HCT116 (cell line): Measurements from ENCODE around the gene HIVEP3. TPM values are rescaled to one million over a fixed set of nuclear protein-coding genes. Genes with fewer than 3 reads are reported as not detected.

Source experiments
- ATAC-seq: fragments of 200-7000 bp; cut with Tn5 transposase; 2 replicates; pipeline ENCODE4 v1.9.1; 2020; ENCODE audit warnings: mild to moderate bottlenecking, moderate library complexity
- BruUV-seq: library from RNA; stranded (reverse); fragments of 400-500 nt; replicated peaks from 2 replicates; lab custom pipeline; 2021; lab: Mats Ljungman, UMichigan
- CTCF ChIA-PET: fragments of 300-600 bp; sonication (Branson Sonifier 250); formaldehyde crosslinking; loops from one replicate; lab custom pipeline; 2021; ENCODE audit warnings: antibody characterized with exemption; lab: Charles Lee
- POLR2A ChIA-PET: fragments of 300-600, 350-600 bp; sonication (Branson Sonifier 250); formaldehyde crosslinking; loops from one replicate; lab custom pipeline; 2021; ENCODE audit warnings: antibody characterized with exemption; lab: Charles Lee
- RAD21 ChIA-PET, 2 experiments: fragments of 300-600 bp; sonication (Branson Sonifier 250); formaldehyde crosslinking; loops; one replicate each; lab custom pipeline; 2023; ENCODE audit warnings: low total read pairs in 2 of 2; ENCODE audit not compliant: uncharacterized antibody in 2 of 2, unreplicated experiment in 2 of 2, low non-redundant PET in 1 of 2; lab: Charles Lee
- DNase-seq: peaks from one replicate; pipeline ENCODE4 v3.0.0-alpha.2; 2010; ENCODE audit warnings: low read depth, low spot score
- H2AFZ ChIP-seq: fragments of 200-600 bp; shearing (Covaris generic), sonication (generic); 2 replicates; pipeline ENCODE4 v1.6.1; 2017; ENCODE audit warnings: low read depth, mixed run types, mixed read lengths, antibody characterized with exemption, low read length; ENCODE audit not compliant: poor library complexity, severe bottlenecking
- H3K27ac ChIP-seq: 2 replicates; pipeline ENCODE4 v1.5.1; 2012; ENCODE audit warnings: low read depth, low read length
- H3K27me3 ChIP-seq: fragments of 200-600 bp; sonication (generic); 2 replicates; pipeline ENCODE4 v1.6.1; 2016; ENCODE audit warnings: mixed run types, low read length, mixed read lengths; ENCODE audit not compliant: insufficient read depth
- H3K36me3 ChIP-seq, 2 experiments: fragments of 200-500 bp in 1 of 2; fragments of 200-600 bp in 1 of 2; sonication (Bioruptor generic) in 1 of 2; sonication (generic) in 1 of 2; 2 replicates each; pipeline versions ENCODE4 v1.5.1 to v1.6.1; 2014 to 2016; ENCODE audit warnings: low read length in 2 of 2, inconsistent platforms in 1 of 2, mixed read lengths in 1 of 2, mixed run types in 1 of 2; ENCODE audit not compliant: insufficient read depth in 2 of 2, control insufficient read depth in 1 of 2
- H3K4me1 ChIP-seq, 2 experiments: fragments of 200-600 bp in 1 of 2; sonication (generic) in 1 of 2; 2 replicates each; pipeline versions ENCODE4 v1.5.1 to v1.6.1; 2012 to 2017; ENCODE audit warnings: low read length in 2 of 2, inconsistent platforms in 1 of 2, mild to moderate bottlenecking in 1 of 2, mixed read lengths in 1 of 2, mixed run types in 1 of 2, moderate library complexity in 1 of 2; ENCODE audit not compliant: insufficient read depth in 2 of 2, control insufficient read depth in 1 of 2
- H3K4me2 ChIP-seq: fragments of 200-600 bp; sonication (generic); 2 replicates; pipeline ENCODE4 v1.6.1; 2017; ENCODE audit warnings: mixed run types, low read length, mixed read lengths
- H3K4me3 ChIP-seq, 2 experiments: fragments of 200-600 bp in 1 of 2; sonication (generic) in 1 of 2; replicated peaks in 1 of 2; 2 replicates each; pipeline ENCODE4 v1.5.1; 2011 to 2016; ENCODE audit warnings: low read length in 2 of 2, control low read depth in 1 of 2, low read depth in 1 of 2, mild to moderate bottlenecking in 1 of 2, mixed read lengths in 1 of 2, mixed run types in 1 of 2
- H3K79me2 ChIP-seq: fragments of 200-600 bp; sonication (generic); 2 replicates; pipeline ENCODE4 v1.6.1; 2017; ENCODE audit warnings: mild to moderate bottlenecking, mixed run types, low read length, moderate library complexity, mixed read lengths; ENCODE audit not compliant: insufficient read depth
- H3K9ac ChIP-seq: fragments of 200-600 bp; sonication (generic); 2 replicates; pipeline ENCODE4 v1.6.1; 2016; ENCODE audit warnings: low read length, mixed read lengths
- H3K9me2 ChIP-seq: fragments of 200-600 bp; sonication (generic), shearing (Covaris generic); 2 replicates; pipeline ENCODE4 v1.6.1; 2017; ENCODE audit warnings: mixed run types, mild to moderate bottlenecking, moderate library complexity; ENCODE audit not compliant: insufficient read depth
- H3K9me3 ChIP-seq, 2 experiments: fragments of 200-500 bp in 1 of 2; fragments of 200-600 bp in 1 of 2; sonication (Bioruptor generic) in 1 of 2; sonication (generic) in 1 of 2; 2 replicates each; pipeline ENCODE4 v1.6.1; 2014 to 2017; ENCODE audit warnings: low read length in 2 of 2, mixed read lengths in 2 of 2, inconsistent platforms in 1 of 2, low read depth in 1 of 2, mild to moderate bottlenecking in 1 of 2, mixed run types in 1 of 2, moderate library complexity in 1 of 2; ENCODE audit not compliant: control insufficient read depth in 1 of 2, insufficient read depth in 1 of 2
- H4K20me1 ChIP-seq: fragments of 200-600 bp; sonication (generic), shearing (Covaris generic); 2 replicates; pipeline ENCODE4 v1.6.1; 2017; ENCODE audit warnings: mixed run types, mild to moderate bottlenecking, moderate library complexity; ENCODE audit not compliant: insufficient read depth
- ATF3 ChIP-seq: IDR thresholded peaks from 2 replicates; pipeline ENCODE4 v1.6.1; 2012
- CBX3 ChIP-seq: IDR thresholded peaks from 2 replicates; pipeline ENCODE4 v1.6.1; 2012; ENCODE audit warnings: low read depth
- CEBPB ChIP-seq: IDR thresholded peaks from 2 replicates; pipeline ENCODE4 v1.6.1; 2012; ENCODE audit warnings: low read depth
- CTCF ChIP-seq, 3 experiments: fragments of 200-600 bp in 1 of 3; sonication (generic) in 1 of 3; IDR thresholded peaks in 2 of 3; conservative IDR thresholded peaks in 1 of 3; 2 replicates each; pipeline ENCODE4 v1.5.1; 2012 to 2017; ENCODE audit warnings: low read depth in 2 of 3, low read length in 2 of 3, antibody characterized with exemption in 1 of 3, borderline replicate concordance in 1 of 3, control low read depth in 1 of 3, mild to moderate bottlenecking in 1 of 3, mixed read lengths in 1 of 3, mixed run types in 1 of 3, moderate library complexity in 1 of 3; ENCODE audit not compliant: insufficient read depth in 1 of 3
- EGR1 ChIP-seq: IDR thresholded peaks from 2 replicates; pipeline ENCODE4 v1.6.1; 2012; ENCODE audit warnings: low read depth
- EZH2 ChIP-seq: fragments of 200-600 bp; sonication (generic); IDR thresholded peaks from 2 replicates; pipeline ENCODE4 v1.6.1; 2017; ENCODE audit warnings: antibody characterized with exemption, mixed run types
- EZH2phosphoT487 ChIP-seq: fragments of 200-600 bp; IDR thresholded peaks from 2 replicates; pipeline ENCODE4 v1.6.1; 2018; ENCODE audit warnings: antibody characterized with exemption, borderline replicate concordance
- JUND ChIP-seq: IDR thresholded peaks from 2 replicates; pipeline ENCODE4 v1.6.1; 2012
- MAX ChIP-seq: IDR thresholded peaks from 2 replicates; pipeline ENCODE4 v1.6.1; 2012
- POLR2A ChIP-seq: IDR thresholded peaks from 2 replicates; pipeline ENCODE4 v1.7.0; 2011; ENCODE audit warnings: borderline replicate concordance; ENCODE audit not compliant: insufficient read depth, insufficient read length; ENCODE audit errors: extremely low read depth
- RAD21 ChIP-seq: IDR thresholded peaks from 2 replicates; pipeline ENCODE4 v1.6.1; 2012; ENCODE audit warnings: low read depth, mild to moderate bottlenecking
- REST ChIP-seq: IDR thresholded peaks from 2 replicates; pipeline ENCODE4 v1.6.1; 2012; ENCODE audit warnings: low read depth
- SIN3A ChIP-seq: IDR thresholded peaks from 2 replicates; pipeline ENCODE4 v1.6.1; 2012; ENCODE audit warnings: low read depth
- SP1 ChIP-seq: IDR thresholded peaks from 2 replicates; pipeline ENCODE4 v1.6.1; 2012; ENCODE audit warnings: low read depth
- SRF ChIP-seq: IDR thresholded peaks from 2 replicates; pipeline ENCODE4 v1.6.1; 2012; ENCODE audit warnings: low read depth
- ZBTB33 ChIP-seq: IDR thresholded peaks from 2 replicates; pipeline ENCODE4 v1.6.1; 2011; ENCODE audit warnings: mild to moderate bottlenecking, low read length, moderate library complexity; ENCODE audit not compliant: insufficient replicate concordance; ENCODE audit errors: extremely low read depth
- ZNF274 ChIP-seq: fragments of 200-500 bp; sonication (Bioruptor generic); IDR thresholded peaks from 2 replicates; pipeline ENCODE4 v1.6.1; 2014; ENCODE audit warnings: mild to moderate bottlenecking, low read depth, low read length, inconsistent platforms
- intact Hi-C: fragments of 100-400 bp; cut with micrococcal nuclease; formaldehyde crosslinking; loops from 2 replicates; pipeline ENCODE4 v1.10.0; 2022
- total RNA-seq: library from RNA; stranded (reverse); gene quantifications from one replicate; pipeline ENCODE4 v1.2.1, GENCODE V29; 2021; ENCODE audit not compliant: unreplicated experiment

The HIVEP3 gene
- total RNA-seq, 1 experiment from 2014 or later: 7.1 TPM

GRCh38 chr1:41648230-41648629, 270.5 kb downstream of the HIVEP3 start:
- H2AFZ ChIP-seq: no peak overlapping the region
- H4K20me1 ChIP-seq: no peaks in the 10 kb centered on the region
- no peaks in the 10 kb centered on the region for H3K9me3 ChIP-seq
- H3K27ac ChIP-seq: no peak overlapping the region
- intact Hi-C loops: no loop called here
- ChIA-PET POLR2A (no interaction called here), CTCF (no interaction called here), RAD21 (no interaction called here)
- no peak overlapping the region for H3K4me3 ChIP-seq
- H3K9ac ChIP-seq: no peak overlapping the region
- ATAC-seq (no peak), DNase-seq (no peak)
- H3K4me1 ChIP-seq: peaks cover 13 to 14% of the 10 kb centered on the region in 2 experiments; a peak in 3 of 4 replicates
- H3K4me2 ChIP-seq: no peak overlapping the region
- BruUV-seq: no TSS peak
- no peaks in the 10 kb centered on the region for H3K36me3 ChIP-seq
- H3K9me2 ChIP-seq: no peaks in the 10 kb centered on the region
- H3K79me2 ChIP-seq: no peaks in the 10 kb centered on the region
- no peaks in the 10 kb centered on the region for H3K27me3 ChIP-seq
- no peak for TF ChIP-seq SP1
- no peak for TF ChIP-seq RAD21
- TF ChIP-seq ZBTB33: no peak
- TF ChIP-seq POLR2A: no peak
- TF ChIP-seq EZH2phosphoT487: no peak
- TF ChIP-seq JUND: no peak
- TF ChIP-seq EZH2: no peak
- TF ChIP-seq SRF: no peak
- no peak for TF ChIP-seq CTCF (IDR thresholded peaks at IDR 0.05 in 2 of 3, conservative IDR thresholded peaks at IDR 0.05 in 1 of 3; ENCODE audit: borderline replicate concordance in 1 of 3, insufficient read depth in 1 of 3, low read depth in 2 of 3, low read length in 2 of 3)
- no peak for TF ChIP-seq EGR1
- no peak for TF ChIP-seq CEBPB
- no peak for TF ChIP-seq ATF3
- TF ChIP-seq MAX: no peak
- no peak for TF ChIP-seq CBX3
- TF ChIP-seq REST: no peak
- no peak for TF ChIP-seq SIN3A
- TF ChIP-seq ZNF274: no peak
